ENCODE results near the gene NDUFA13.

- no peak for TF ChIP-seq CTCF (IDR thresholded peaks at IDR 0.05)
- no peak for TF ChIP-seq POLR2A (IDR thresholded peaks at IDR 0.05)
These were observed 23.7 kb downstream of the NDUFA13 start for GRCh38 chr19:19539698-19540063.

Measured in gastroesophageal sphincter (tissue), 3 donors.